Right kidney (tissue), 1 donor: Measurements from ENCODE around the gene ANKRD10.

Experiments
- DNase-seq: peaks from one replicate; pipeline ENCODE4 v3.0.0-alpha.2; 2016

Gene ANKRD10

DNA sequence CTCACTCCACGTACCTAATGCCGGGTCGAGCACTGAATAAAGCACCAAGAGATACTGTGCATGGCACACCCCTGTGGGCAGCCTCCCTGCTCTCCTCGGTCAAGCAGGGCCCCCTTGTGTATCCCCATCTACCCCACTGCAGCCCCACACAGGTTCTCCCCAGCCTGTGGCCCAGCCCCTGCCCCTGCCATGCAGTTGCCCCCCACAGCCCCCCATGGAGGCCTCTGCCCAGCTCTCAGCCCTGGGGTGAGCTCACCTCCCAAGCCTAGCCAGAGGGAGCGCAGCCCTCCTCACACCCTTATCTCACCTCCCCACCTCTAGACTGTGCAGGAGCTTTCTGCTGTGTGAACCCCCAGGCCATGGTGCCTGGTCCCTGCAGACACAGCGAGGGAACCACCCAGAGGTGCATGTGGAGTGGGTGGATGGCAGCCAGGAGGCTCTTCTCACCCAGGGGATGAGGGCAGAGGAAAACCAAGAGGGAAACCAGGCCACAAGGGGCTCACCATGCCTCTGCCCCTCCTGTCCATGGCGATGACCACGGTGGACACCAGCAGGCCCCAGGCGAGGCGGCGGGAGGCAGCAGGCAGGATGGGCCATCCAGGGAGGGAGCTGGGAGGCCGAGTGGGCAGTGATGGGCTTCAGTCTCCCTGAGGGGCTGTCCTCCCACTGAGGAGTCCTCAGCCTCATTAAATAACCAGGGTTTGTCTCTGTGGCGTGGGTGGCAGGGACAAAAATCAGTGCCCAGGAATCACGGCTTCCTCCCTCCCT is 83.2 kb downstream of the ANKRD10 start:
- no peak for DNase-seq

DNA sequence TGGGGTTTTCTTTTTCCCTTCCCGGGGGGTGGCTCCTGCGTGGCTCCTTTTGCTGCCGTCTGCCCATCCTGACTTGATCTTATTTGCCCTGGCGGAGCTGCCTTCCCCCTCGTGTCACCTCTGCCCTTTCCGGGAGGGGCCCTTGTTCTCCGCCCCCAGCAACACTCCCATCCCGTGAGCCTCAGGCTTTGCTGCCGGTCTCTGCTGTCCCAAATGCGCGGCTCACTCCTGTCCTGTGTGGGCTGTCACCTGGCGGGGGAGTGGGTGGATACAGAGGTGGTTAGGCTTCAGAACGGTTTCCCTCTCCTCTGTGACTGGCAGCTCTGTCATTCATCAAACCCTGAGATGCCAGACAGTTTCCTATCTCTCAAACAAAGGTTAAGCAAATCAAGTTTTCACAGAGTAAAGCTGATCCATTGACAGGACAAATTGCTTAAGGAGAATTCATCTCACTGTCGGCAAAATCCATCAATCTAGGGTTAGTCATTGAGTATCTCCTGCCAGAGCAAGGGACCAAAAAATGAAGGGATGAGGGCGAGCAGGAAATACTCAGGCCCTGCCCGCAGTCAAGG is 84.0 kb downstream of the ANKRD10 start:
- DNase-seq = no peak

- DNase-seq = no peak
Observed at GRCh38 chr13:110830331-110830730, 84.5 kb downstream of the ANKRD10 start.

- no peak for DNase-seq
Observed at GRCh38 chr13:110829486-110829885, 85.4 kb downstream of the ANKRD10 start.

- DNase-seq = no peak
Observed at GRCh38 chr13:110828705-110829104, 86.2 kb downstream of the ANKRD10 start.
